Measurements from ENCODE around the gene CLDN8.

Gene CLDN8

GRCh38 chr21:30216041-30216723, at the start of gene CLDN8:
CLDN8 (minus strand) TSS chr21:30216097; CDS start chr21:30215925, 172 bp downstream.
- Histone ChIP-seq H3K4me3 (replicated peaks; ENCODE audit: low read depth, low read length) (no peak within 1 kb of the TSS), H3K27me3 (replicated peaks; ENCODE audit: control insufficient read depth, insufficient read depth, low read length) (no peaks in the 10 kb centered on the region), H3K36me3 (ENCODE audit: control insufficient read depth, insufficient read depth, low read length) (no peaks in the 10 kb centered on the region)
- no peak for DNase-seq (ENCODE audit: extremely low read depth, insufficient read length)
- no peak for TF ChIP-seq CTCF (IDR thresholded peaks at IDR 0.05; ENCODE audit: insufficient read depth, low read length, poor library complexity, severe bottlenecking)

DNA sequence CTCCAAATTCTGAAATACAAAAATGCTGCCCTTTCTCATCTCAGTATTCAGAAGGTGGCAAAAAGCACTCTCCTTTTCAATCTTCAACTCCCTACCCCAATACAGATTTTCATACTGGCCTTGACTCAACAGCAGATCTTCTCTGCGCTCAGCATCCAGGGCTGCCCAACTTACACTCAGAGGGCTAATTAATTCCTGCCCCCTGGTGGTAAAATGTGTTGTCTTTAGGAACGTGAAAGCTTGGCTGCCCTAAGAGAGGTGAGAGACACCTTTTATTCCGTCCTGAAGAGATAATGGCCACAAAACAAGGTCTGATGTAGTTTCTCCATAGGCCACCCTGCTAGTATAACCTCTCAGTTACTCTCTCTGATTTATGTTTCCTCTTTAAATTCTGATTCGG, 41.9 kb upstream of the CLDN8 start:
- no peak for TF ChIP-seq CTCF (IDR thresholded peaks at IDR 0.05; ENCODE audit: insufficient read depth, low read length, poor library complexity, severe bottlenecking)
- no peak for DNase-seq (ENCODE audit: extremely low read depth, insufficient read length)

DNA sequence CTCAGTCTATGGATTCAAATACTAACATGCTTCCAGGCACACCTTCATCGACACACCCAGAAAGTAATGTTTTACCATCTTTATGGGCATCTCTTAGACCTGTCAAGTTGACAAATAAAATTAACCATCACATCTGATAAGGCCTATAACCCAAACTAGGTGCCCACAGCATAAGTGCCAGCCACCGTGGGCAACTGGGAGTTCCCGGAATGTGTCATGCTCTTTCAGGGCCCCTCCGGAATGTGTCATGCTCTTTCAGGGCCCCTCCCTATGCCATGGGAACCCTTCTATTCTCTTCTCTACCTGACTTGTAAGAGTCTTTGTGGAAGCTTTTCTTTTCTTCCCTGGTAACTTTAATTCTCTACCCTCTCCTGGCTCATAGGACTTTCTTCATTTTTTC, 40.2 kb upstream of the CLDN8 start:
- H3K27me3 ChIP-seq (replicated peaks; ENCODE audit: control insufficient read depth, insufficient read depth, low read length): no peaks in the 10 kb centered on the region
- H3K4me3 ChIP-seq (replicated peaks; ENCODE audit: low read depth, low read length): no peak overlapping the region
- DNase-seq (ENCODE audit: extremely low read depth, insufficient read length): no peak
- H3K36me3 ChIP-seq (ENCODE audit: control insufficient read depth, insufficient read depth, low read length): no peaks in the 10 kb centered on the region
- TF ChIP-seq CTCF (IDR thresholded peaks at IDR 0.05; ENCODE audit: insufficient read depth, low read length, poor library complexity, severe bottlenecking): no peak

More for the DNA sequence above, 41.9 kb upstream of the CLDN8 start:
- Histone ChIP-seq H3K4me3 (replicated peaks; ENCODE audit: low read depth, low read length) (no peak overlapping the region), H3K36me3 (ENCODE audit: control insufficient read depth, insufficient read depth, low read length) (no peaks in the 10 kb centered on the region), H3K27me3 (replicated peaks; ENCODE audit: control insufficient read depth, insufficient read depth, low read length) (no peaks in the 10 kb centered on the region)

- no peaks in the 10 kb centered on the region for H3K36me3 ChIP-seq (ENCODE audit: control insufficient read depth, insufficient read depth, low read length)
- H3K27me3 ChIP-seq (replicated peaks; ENCODE audit: control insufficient read depth, insufficient read depth, low read length): no peaks in the 10 kb centered on the region
- H3K4me3 ChIP-seq (replicated peaks; ENCODE audit: low read depth, low read length): no peak overlapping the region
- no peak for TF ChIP-seq CTCF (IDR thresholded peaks at IDR 0.05; ENCODE audit: insufficient read depth, low read length, poor library complexity, severe bottlenecking)
- DNase-seq (ENCODE audit: extremely low read depth, insufficient read length): no peak
Observed at GRCh38 chr21:30255679-30256078, 39.8 kb upstream of the CLDN8 start.

- Histone ChIP-seq H3K36me3 (ENCODE audit: control insufficient read depth, insufficient read depth, low read length) (no peaks in the 10 kb centered on the region), H3K27me3 (replicated peaks; ENCODE audit: control insufficient read depth, insufficient read depth, low read length) (no peaks in the 10 kb centered on the region), H3K4me3 (replicated peaks; ENCODE audit: low read depth, low read length) (no peak overlapping the region)
- TF ChIP-seq CTCF (IDR thresholded peaks at IDR 0.05; ENCODE audit: insufficient read depth, low read length, poor library complexity, severe bottlenecking): no peak
- no peak for DNase-seq (ENCODE audit: extremely low read depth, insufficient read length)
Observed at GRCh38 chr21:30251781-30252180, 35.9 kb upstream of the CLDN8 start.

DNA sequence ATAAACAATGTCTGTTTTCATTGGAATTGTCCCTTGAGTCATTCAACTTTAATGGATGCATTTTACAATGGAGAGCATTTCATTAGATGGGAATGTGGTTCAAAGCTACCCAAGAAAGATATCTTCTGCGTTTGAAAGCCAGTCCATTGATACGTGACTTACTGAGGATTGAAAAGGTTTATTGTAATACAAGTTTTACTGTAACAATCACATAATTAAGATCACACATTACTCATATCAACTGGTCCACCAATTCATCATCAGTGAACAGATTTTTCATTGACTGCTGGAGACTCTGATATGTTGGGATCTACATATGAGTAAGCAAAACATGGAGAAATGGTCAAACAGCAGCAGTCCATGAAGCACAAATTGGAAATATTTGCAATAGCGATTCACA, 34.0 kb upstream of the CLDN8 start:
- no peak for DNase-seq (ENCODE audit: extremely low read depth, insufficient read length)
- Histone ChIP-seq H3K27me3 (replicated peaks; ENCODE audit: control insufficient read depth, insufficient read depth, low read length) (no peaks in the 10 kb centered on the region), H3K4me3 (replicated peaks; ENCODE audit: low read depth, low read length) (no peak overlapping the region), H3K36me3 (ENCODE audit: control insufficient read depth, insufficient read depth, low read length) (no peaks in the 10 kb centered on the region)
- TF ChIP-seq CTCF (IDR thresholded peaks at IDR 0.05; ENCODE audit: insufficient read depth, low read length, poor library complexity, severe bottlenecking): no peak
